T-helper 1 cell (primary cell): ENCODE data around the gene HNRNPA2B1.
"Not testable (repeated sequence)": the region's sequence is repeated elsewhere in the genome, so short reads cannot be mapped to it uniquely, and the experiment has no call there.

ENCODE experiments used
- DNase-seq, 5 donors: peaks; one replicate each; pipeline ENCODE4 v3.0.0-alpha.2; 2012 to 2020

Gene HNRNPA2B1

GRCh38 chr7:26184281-26185101 is 16.1 kb downstream of the HNRNPA2B1 start:
- not testable (repeated sequence) for DNase-seq

GRCh38 chr7:26183545-26184280 is 16.8 kb downstream of the HNRNPA2B1 start:
- DNase-seq, result no peak

- no peak for DNase-seq
Observed at GRCh38 chr7:26182706-26183105, 17.8 kb downstream of the HNRNPA2B1 start.

- no peak for DNase-seq
Observed at GRCh38 chr7:26182283-26182682, 18.3 kb downstream of the HNRNPA2B1 start.

GRCh38 chr7:26181474-26182227 is 18.9 kb downstream of the HNRNPA2B1 start:
- no peak for DNase-seq

- DNase-seq, result no peak
Observed at GRCh38 chr7:26180792-26181198, 19.8 kb downstream of the HNRNPA2B1 start.

GRCh38 chr7:26179826-26180497 is 20.6 kb downstream of the HNRNPA2B1 start:
- DNase-seq, result no peak

GRCh38 chr7:26179422-26179821 is 21.1 kb downstream of the HNRNPA2B1 start:
- DNase-seq, result no peak

- DNase-seq, result no peak
Observed at GRCh38 chr7:26178272-26178960, 22.1 kb downstream of the HNRNPA2B1 start.

- not testable (repeated sequence) for DNase-seq
Observed at GRCh38 chr7:26177269-26177668, 23.3 kb downstream of the HNRNPA2B1 start.

- DNase-seq, result not testable (repeated sequence)
Observed at GRCh38 chr7:26176696-26177095, 23.9 kb downstream of the HNRNPA2B1 start.

- not testable (repeated sequence) for DNase-seq
Observed at GRCh38 chr7:26175903-26176302, 24.6 kb downstream of the HNRNPA2B1 start.

GRCh38 chr7:26172048-26172447 is 28.5 kb downstream of the HNRNPA2B1 start:
- DNase-seq, result no peak

GRCh38 chr7:26171601-26172000 is 28.9 kb downstream of the HNRNPA2B1 start:
- no peak for DNase-seq

- DNase-seq, result no peak
Observed at GRCh38 chr7:26170663-26171062, 29.9 kb downstream of the HNRNPA2B1 start.

- DNase-seq, result no peak
Observed at GRCh38 chr7:26169271-26169670, 31.3 kb downstream of the HNRNPA2B1 start.

GRCh38 chr7:26168458-26169023 is 32.0 kb downstream of the HNRNPA2B1 start:
- DNase-seq, result no peak

GRCh38 chr7:26167303-26167934 is 33.1 kb downstream of the HNRNPA2B1 start:
- DNase-seq, result peak in 2 of 5 donors; percentile 37 to 64

GRCh38 chr7:26166684-26167266 is 33.8 kb downstream of the HNRNPA2B1 start:
- DNase-seq, result no peak

GRCh38 chr7:26165950-26166683 is 34.4 kb downstream of the HNRNPA2B1 start:
- DNase-seq, result no peak
